ENCODE results near the gene MYO18B.

MYO18B gene

DNA sequence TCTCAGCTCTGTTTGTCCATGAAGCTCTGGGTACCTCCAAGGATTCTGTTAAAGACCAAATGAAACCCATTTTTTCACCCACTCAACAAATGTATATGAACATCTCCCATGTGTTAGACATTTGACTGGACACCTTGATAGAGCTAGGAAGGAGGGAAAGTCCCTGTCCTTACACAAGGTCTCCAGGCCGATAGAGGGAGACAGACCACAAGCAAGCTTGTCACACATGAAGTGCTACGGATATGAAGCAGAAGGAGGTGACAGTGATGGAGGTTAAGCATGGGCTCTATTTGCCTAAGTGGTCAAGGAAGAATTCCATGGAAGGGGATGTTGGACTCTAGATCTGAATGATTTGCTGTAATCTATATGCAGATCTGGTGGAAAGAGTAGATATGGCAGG, 138.5 kb downstream of the MYO18B start:
- Histone ChIP-seq H3K9ac (ENCODE audit: low read length) (no peak overlapping the region), H3K4me1 (ENCODE audit: control insufficient read depth, low read depth, low read length) (no peaks in the 10 kb centered on the region), H3K36me3 (ENCODE audit: control insufficient read depth, low read depth, low read length) (no peaks in the 10 kb centered on the region), H3K9me3 (ENCODE audit: control insufficient read depth, low read depth, low read length) (no peaks in the 10 kb centered on the region), H3K4me3 (ENCODE audit: low read length) (no peak overlapping the region), H3K27ac (ENCODE audit: low read length) (no peak overlapping the region), H3K27me3 (ENCODE audit: control insufficient read depth, insufficient read depth, low read length) (no peaks in the 10 kb centered on the region)

DNA sequence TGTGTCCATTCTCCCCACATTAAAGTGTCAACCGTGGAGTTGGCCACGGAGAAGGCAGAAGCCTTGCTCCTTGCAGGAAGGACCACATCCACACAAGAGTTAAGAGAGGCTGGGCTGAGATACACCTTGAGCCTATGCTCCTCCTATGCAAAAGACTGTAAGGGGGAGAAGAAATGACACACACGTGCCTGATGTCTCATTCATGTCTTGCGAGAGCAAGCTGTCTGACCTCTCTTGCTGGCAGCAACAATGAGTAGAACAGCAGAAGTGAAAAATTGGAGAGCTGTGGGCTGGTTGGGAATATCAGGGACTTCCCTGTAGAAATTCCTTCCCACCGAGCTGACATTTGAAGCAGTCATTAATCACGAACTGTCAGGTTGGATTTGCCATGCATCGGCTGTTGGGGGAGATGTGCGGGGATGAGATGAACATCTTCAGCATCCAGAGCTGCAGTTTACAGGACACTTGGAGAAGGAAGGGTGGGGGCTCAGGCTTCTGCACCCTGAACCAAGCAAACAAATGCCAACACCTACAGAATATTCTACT, 139.3 kb downstream of the MYO18B start:
- Histone ChIP-seq H3K9ac (ENCODE audit: low read length) (no peak overlapping the region), H3K4me3 (ENCODE audit: low read length) (no peak overlapping the region), H3K9me3 (ENCODE audit: control insufficient read depth, low read depth, low read length) (no peaks in the 10 kb centered on the region), H3K27me3 (ENCODE audit: control insufficient read depth, insufficient read depth, low read length) (no peaks in the 10 kb centered on the region), H3K36me3 (ENCODE audit: control insufficient read depth, low read depth, low read length) (no peaks in the 10 kb centered on the region), H3K27ac (ENCODE audit: low read length) (no peak overlapping the region), H3K4me1 (ENCODE audit: control insufficient read depth, low read depth, low read length) (no peaks in the 10 kb centered on the region)

DNA sequence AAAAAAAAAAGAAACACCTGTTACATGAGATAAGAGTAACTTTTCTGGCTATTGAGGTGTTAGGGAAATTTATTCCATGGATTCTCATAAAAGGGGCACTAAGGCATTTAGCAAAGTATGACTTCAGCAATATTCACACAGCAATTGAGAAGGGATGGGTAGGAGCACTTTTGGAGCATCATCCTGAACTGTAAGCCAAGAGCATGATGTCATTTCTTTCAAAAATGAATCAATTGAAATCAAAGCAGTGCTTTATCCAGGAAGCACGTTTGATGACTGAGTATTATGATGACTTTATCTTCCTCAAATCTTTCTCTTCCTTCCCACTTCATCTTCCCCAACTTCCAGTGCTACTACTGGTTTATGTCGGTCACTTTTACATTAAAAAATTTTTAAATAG, 140.4 kb downstream of the MYO18B start:
- Histone ChIP-seq H3K27ac (ENCODE audit: low read length) (no peak overlapping the region), H3K27me3 (ENCODE audit: control insufficient read depth, insufficient read depth, low read length) (no peaks in the 10 kb centered on the region), H3K36me3 (ENCODE audit: control insufficient read depth, low read depth, low read length) (no peaks in the 10 kb centered on the region), H3K9me3 (ENCODE audit: control insufficient read depth, low read depth, low read length) (no peaks in the 10 kb centered on the region), H3K4me3 (ENCODE audit: low read length) (no peak overlapping the region), H3K9ac (ENCODE audit: low read length) (no peak overlapping the region), H3K4me1 (ENCODE audit: control insufficient read depth, low read depth, low read length) (no peaks in the 10 kb centered on the region)

DNA sequence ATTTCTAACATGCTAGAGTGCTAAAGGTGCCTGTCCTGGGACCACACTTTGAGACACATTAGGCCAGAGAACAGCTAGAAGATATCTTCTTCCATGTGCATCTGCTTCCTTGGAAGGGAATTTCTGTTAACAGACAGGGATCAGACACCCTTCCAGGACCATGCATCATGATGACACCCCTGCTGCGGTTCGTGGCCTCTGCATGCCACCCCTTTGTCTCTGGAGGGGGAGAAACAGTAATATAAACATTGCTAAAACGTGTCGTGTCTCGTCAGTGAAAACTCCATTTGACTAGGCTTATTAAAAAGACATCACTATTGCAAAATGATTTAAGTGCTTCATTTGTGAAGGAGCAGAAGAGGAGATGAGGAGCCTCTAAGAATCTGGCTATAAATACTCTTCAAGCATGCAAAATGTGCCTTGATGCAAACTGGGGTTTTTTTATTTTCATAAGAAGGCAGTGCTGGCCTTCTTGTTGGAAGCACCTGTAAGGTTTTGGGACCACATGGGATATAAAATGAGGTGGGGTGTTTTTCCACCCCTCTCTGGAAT, 141.6 kb downstream of the MYO18B start:
- H3K9ac ChIP-seq (ENCODE audit: low read length) = no peak overlapping the region
- no peaks in the 10 kb centered on the region for H3K9me3 ChIP-seq (ENCODE audit: control insufficient read depth, low read depth, low read length)
- H3K36me3 ChIP-seq (ENCODE audit: control insufficient read depth, low read depth, low read length) = no peaks in the 10 kb centered on the region
- H3K27ac ChIP-seq (ENCODE audit: low read length) = no peak overlapping the region
- no peaks in the 10 kb centered on the region for H3K27me3 ChIP-seq (ENCODE audit: control insufficient read depth, insufficient read depth, low read length)
- no peak overlapping the region for H3K4me3 ChIP-seq (ENCODE audit: low read length)
- H3K4me1 ChIP-seq (ENCODE audit: control insufficient read depth, low read depth, low read length) = no peaks in the 10 kb centered on the region

DNA sequence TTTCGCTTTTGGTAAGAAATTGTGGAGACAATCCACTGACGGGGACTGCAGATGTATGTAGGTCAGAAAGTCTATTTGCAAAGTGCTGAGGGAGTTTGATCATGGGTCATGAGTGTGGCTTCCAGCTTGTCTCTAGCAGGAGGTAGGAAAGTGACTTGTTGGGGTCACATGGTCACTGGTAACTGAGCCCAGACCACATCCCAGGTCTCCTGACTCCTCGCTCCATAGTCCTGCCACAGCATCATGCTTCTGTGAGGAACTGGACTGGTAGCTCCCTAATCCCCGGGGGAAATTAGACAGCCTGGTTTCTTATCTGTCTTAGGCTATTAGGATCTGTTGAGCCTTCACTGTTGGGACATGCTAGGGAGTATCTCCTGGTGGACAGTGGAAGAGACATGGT, 142.1 kb downstream of the MYO18B start:
- Histone ChIP-seq H3K9me3 (ENCODE audit: control insufficient read depth, low read depth, low read length) (no peaks in the 10 kb centered on the region), H3K4me3 (ENCODE audit: low read length) (no peak overlapping the region), H3K9ac (ENCODE audit: low read length) (no peak overlapping the region), H3K27me3 (ENCODE audit: control insufficient read depth, insufficient read depth, low read length) (no peaks in the 10 kb centered on the region), H3K27ac (ENCODE audit: low read length) (no peak overlapping the region), H3K36me3 (ENCODE audit: control insufficient read depth, low read depth, low read length) (no peaks in the 10 kb centered on the region), H3K4me1 (ENCODE audit: control insufficient read depth, low read depth, low read length) (peaks cover 4% of the 10 kb centered on the region)

DNA sequence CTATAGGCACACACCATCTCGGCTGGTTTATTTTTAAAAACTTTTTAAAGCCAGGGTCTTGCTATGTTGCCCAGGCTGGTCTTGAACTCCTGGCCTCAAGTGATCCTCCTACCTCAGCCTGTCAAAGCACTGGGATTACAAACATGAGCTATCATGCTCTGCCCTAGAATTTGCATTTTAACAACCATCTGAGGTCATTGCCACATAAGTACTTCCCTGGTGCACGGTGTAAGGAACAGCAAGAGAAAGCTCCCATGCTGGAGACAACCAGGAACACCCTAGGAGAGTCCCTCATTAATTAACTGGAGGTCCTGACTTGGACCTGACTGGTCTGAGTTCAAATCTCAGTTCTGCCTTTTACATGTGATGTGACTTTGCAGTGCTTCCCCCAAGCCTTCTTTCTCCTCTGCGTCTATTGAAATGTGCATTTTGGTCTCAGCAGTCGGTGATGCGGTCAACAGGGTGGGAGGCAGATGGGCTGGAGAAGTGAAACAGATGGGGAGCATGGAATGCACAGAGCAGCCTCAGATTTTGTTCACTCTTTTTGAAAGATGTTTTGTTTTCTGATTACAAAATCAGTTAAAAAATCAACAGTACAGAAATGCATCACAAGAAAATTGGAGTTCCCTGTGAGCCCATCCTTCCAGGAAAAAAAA, 146.5 kb downstream of the MYO18B start:
- H3K27ac ChIP-seq (ENCODE audit: low read length) = no peak overlapping the region
- no peak overlapping the region for H3K4me3 ChIP-seq (ENCODE audit: low read length)
- no peak overlapping the region for H3K9ac ChIP-seq (ENCODE audit: low read length)
- H3K36me3 ChIP-seq (ENCODE audit: control insufficient read depth, low read depth, low read length) = no peaks in the 10 kb centered on the region
- H3K9me3 ChIP-seq (ENCODE audit: control insufficient read depth, low read depth, low read length) = no peaks in the 10 kb centered on the region
- H3K4me1 ChIP-seq (ENCODE audit: control insufficient read depth, low read depth, low read length) = peaks cover 6% of the 10 kb centered on the region
- H3K27me3 ChIP-seq (ENCODE audit: control insufficient read depth, insufficient read depth, low read length) = no peaks in the 10 kb centered on the region

DNA sequence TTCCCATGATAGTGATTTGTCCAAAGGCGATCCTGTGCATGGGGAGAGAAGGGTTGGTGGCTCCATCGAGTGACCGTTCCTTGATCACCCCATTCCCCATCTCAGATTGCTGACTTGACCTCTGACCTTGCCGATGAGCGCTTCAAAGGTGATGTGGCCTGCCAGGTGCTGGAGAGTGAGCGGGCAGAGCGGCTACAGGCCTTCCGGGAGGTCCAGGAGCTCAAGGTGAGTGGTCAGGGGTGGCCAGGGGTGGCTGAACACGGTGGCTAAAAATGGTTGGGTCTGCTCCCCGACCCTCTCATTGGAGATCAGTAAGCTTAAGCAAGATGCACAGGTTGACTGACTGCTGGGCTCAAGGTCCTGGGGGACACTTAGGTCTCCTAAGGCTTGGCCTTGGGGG, 148.7 kb downstream of the MYO18B start:
- Histone ChIP-seq H3K4me1 (ENCODE audit: control insufficient read depth, low read depth, low read length) (peaks cover 6% of the 10 kb centered on the region), H3K9ac (ENCODE audit: low read length) (no peak overlapping the region), H3K4me3 (ENCODE audit: low read length) (no peak overlapping the region), H3K27ac (ENCODE audit: low read length) (no peak overlapping the region), H3K9me3 (ENCODE audit: control insufficient read depth, low read depth, low read length) (no peaks in the 10 kb centered on the region), H3K36me3 (ENCODE audit: control insufficient read depth, low read depth, low read length) (no peaks in the 10 kb centered on the region), H3K27me3 (ENCODE audit: control insufficient read depth, insufficient read depth, low read length) (no peaks in the 10 kb centered on the region)

DNA sequence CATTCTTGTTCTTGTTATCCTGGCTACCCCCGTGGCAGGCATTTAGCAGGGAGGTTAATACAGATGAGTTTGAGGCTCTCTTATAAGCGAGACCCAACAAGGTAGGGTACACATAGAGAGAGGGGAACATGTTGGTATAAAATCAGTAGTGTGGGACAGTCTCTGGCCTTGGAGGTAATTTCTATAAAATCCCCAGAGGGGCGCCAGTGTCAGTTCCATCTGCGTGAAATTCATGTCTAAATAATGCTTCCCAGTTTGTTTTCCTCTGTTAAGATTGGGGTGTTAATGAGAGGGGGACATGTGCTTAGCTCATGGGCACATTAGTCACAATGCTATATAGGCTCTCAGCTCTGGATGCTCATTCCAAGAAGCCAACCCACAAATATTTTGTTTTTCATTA, 150.7 kb downstream of the MYO18B start:
- Histone ChIP-seq H3K36me3 (ENCODE audit: control insufficient read depth, low read depth, low read length) (no peaks in the 10 kb centered on the region), H3K27ac (ENCODE audit: low read length) (no peak overlapping the region), H3K27me3 (ENCODE audit: control insufficient read depth, insufficient read depth, low read length) (no peaks in the 10 kb centered on the region), H3K9me3 (ENCODE audit: control insufficient read depth, low read depth, low read length) (no peaks in the 10 kb centered on the region), H3K9ac (ENCODE audit: low read length) (no peak overlapping the region), H3K4me3 (ENCODE audit: low read length) (no peak overlapping the region), H3K4me1 (ENCODE audit: control insufficient read depth, low read depth, low read length) (peaks cover 6% of the 10 kb centered on the region)

DNA sequence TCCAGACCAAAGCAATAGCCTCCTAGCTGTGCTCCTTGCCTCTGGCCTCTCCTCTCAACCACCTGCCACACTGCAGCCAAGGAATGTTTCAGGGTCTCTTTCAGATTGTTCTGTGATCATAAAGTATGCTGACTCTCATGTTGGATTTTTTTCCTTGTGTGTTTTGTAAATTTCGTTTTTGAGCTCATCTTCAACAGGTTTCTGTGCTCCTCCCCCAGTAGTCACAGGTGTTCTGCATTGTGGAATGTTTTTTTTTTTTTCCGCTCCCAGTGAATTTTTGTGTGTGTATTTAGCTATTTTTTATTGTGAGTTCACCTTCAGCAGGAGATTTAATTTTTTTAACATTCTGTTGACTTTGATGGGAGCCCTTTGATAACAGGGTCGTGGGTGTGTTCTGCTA, 153.7 kb downstream of the MYO18B start:
- H3K27ac ChIP-seq (ENCODE audit: low read length) = no peak overlapping the region
- H3K36me3 ChIP-seq (ENCODE audit: control insufficient read depth, low read depth, low read length) = no peaks in the 10 kb centered on the region

DNA sequence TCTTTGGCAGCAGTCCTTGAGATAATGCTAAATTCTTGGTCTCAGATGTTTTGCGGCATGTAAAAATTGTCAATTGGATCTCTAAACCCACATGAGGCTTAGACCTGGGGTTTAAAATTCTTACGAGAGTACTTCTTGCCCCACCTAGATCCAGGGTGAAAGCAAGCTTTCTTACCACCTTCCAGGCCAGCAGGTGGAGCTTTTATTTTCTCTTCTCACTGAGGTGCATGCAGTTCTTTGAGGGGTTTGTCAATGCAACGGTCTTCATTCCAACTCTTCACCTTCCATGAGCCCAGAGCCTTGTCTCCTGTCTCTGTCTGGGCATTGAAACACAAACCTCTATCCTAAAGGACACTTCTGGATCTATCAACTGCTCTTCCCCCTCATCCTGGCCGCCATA, 154.1 kb downstream of the MYO18B start:
- no peaks in the 10 kb centered on the region for H3K27me3 ChIP-seq (ENCODE audit: control insufficient read depth, insufficient read depth, low read length)
- H3K4me3 ChIP-seq (ENCODE audit: low read length) = no peak overlapping the region
- H3K4me1 ChIP-seq (ENCODE audit: control insufficient read depth, low read depth, low read length) = no peaks in the 10 kb centered on the region
- no peak overlapping the region for H3K27ac ChIP-seq (ENCODE audit: low read length)
- H3K36me3 ChIP-seq (ENCODE audit: control insufficient read depth, low read depth, low read length) = no peaks in the 10 kb centered on the region
- H3K9ac ChIP-seq (ENCODE audit: low read length) = no peak overlapping the region
- no peaks in the 10 kb centered on the region for H3K9me3 ChIP-seq (ENCODE audit: control insufficient read depth, low read depth, low read length)

More for the DNA sequence above, 153.7 kb downstream of the MYO18B start:
- H3K4me1 ChIP-seq (ENCODE audit: control insufficient read depth, low read depth, low read length) = no peaks in the 10 kb centered on the region
- no peak overlapping the region for H3K9ac ChIP-seq (ENCODE audit: low read length)
- no peak overlapping the region for H3K4me3 ChIP-seq (ENCODE audit: low read length)
- H3K9me3 ChIP-seq (ENCODE audit: control insufficient read depth, low read depth, low read length) = no peaks in the 10 kb centered on the region
- no peaks in the 10 kb centered on the region for H3K27me3 ChIP-seq (ENCODE audit: control insufficient read depth, insufficient read depth, low read length)

DNA sequence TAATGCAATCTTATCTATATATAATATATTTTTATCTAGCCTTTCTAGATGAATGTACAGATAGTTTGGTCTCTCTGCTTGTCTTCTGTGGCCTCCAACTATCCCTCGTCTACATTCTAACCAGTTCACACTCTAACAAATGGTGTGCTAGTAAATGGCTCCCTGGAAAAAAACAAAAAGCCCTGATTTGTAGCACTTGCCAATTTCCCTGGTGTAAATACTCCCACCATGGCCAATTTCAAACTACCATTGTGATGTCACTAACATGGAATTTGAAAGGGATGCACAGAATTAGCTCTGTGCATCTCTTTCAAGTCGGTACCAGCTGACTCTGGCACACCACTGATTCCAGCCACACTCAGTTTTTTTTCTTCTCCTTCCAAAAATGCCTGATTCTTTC, 154.6 kb downstream of the MYO18B start:
- H3K4me3 ChIP-seq (ENCODE audit: low read length) = no peak overlapping the region
- no peaks in the 10 kb centered on the region for H3K36me3 ChIP-seq (ENCODE audit: control insufficient read depth, low read depth, low read length)
- no peaks in the 10 kb centered on the region for H3K4me1 ChIP-seq (ENCODE audit: control insufficient read depth, low read depth, low read length)
- no peak overlapping the region for H3K27ac ChIP-seq (ENCODE audit: low read length)
- no peaks in the 10 kb centered on the region for H3K27me3 ChIP-seq (ENCODE audit: control insufficient read depth, insufficient read depth, low read length)
- no peaks in the 10 kb centered on the region for H3K9me3 ChIP-seq (ENCODE audit: control insufficient read depth, low read depth, low read length)
- no peak overlapping the region for H3K9ac ChIP-seq (ENCODE audit: low read length)

DNA sequence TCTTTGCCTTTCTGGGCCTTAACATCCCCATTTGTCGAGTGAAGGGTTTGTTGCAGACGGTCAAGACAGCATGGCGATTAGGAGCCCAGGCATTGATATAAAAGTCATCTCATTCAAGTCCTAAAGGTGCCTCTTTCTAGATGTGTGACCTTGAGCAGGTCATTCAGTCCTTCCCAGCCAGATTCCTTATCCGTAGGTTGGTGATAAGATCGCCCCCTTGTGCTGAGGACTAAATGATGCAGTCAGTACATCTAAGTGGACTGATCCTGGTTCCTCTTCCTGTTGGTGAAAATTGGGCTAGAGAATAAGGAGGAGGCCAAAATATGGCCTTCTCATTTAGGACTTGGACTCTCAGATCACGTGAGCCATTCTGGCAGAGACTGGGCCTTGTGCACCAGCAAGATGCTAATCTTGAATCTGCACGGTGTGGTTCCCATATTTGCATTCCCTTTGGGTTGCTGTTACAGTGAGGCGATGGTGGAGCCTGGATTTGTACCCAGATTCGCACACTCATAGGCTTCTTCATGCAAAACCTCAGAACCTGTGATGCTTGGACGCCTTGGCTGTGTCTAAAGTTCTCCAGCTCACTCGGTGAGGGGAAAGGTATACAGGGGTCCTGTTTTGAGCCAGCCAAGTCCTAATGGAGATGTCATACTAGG, 156.8 kb downstream of the MYO18B start:
- Histone ChIP-seq H3K9ac (ENCODE audit: low read length) (no peak overlapping the region), H3K27me3 (ENCODE audit: control insufficient read depth, insufficient read depth, low read length) (no peaks in the 10 kb centered on the region), H3K4me3 (ENCODE audit: low read length) (no peak overlapping the region), H3K36me3 (ENCODE audit: control insufficient read depth, low read depth, low read length) (no peaks in the 10 kb centered on the region), H3K9me3 (ENCODE audit: control insufficient read depth, low read depth, low read length) (no peaks in the 10 kb centered on the region), H3K4me1 (ENCODE audit: control insufficient read depth, low read depth, low read length) (no peaks in the 10 kb centered on the region), H3K27ac (ENCODE audit: low read length) (no peak overlapping the region)
